HAP-1 (cell line): ENCODE data around the gene PPT2.
"Not testable (repeated sequence)": the region's sequence is repeated elsewhere in the genome, so short reads cannot be mapped to it uniquely, and the experiment has no call there.

ENCODE experiments used
- DNase-seq, 2 experiments: peaks; one replicate each; pipeline ENCODE4 v3.0.0-alpha.2; 2016 to 2020; ENCODE audit warnings: low spot score in 2 of 2
- H3K27me3 ChIP-seq: fragments of 250-450 bp; sonication (Bioruptor Pico); 2 replicates; pipeline ENCODE4 v1.5.1; 2020; ENCODE audit warnings: low read depth, mild to moderate bottlenecking, moderate library complexity
- H3K36me3 ChIP-seq: fragments of 250-450 bp; sonication (Bioruptor Pico); replicated peaks from 2 replicates; pipeline ENCODE4 v1.5.1; 2020; ENCODE audit warnings: mild to moderate bottlenecking
- H3K4me1 ChIP-seq: fragments of 250-450 bp; sonication (Bioruptor Pico); 2 replicates; pipeline ENCODE4 v1.5.1; 2020; ENCODE audit warnings: mild to moderate bottlenecking
- H3K4me3 ChIP-seq: fragments of 250-450 bp; sonication (Bioruptor Pico); 2 replicates; pipeline ENCODE4 v1.5.1; 2020; ENCODE audit warnings: mild to moderate bottlenecking, moderate library complexity
- H3K9me3 ChIP-seq: fragments of 250-450 bp; sonication (Bioruptor Pico); 2 replicates; pipeline ENCODE4 v1.5.1; 2020; ENCODE audit warnings: mild to moderate bottlenecking, moderate library complexity
- in situ Hi-C: fragments of 300-500 bp; cut with MboI; formaldehyde crosslinking; loops from 3 replicates; pipeline ENCODE4 v1.14.3; 2020; ENCODE audit warnings: low sequenced_read_pairs, inconsistent platforms, mixed read lengths

Gene PPT2

DNA sequence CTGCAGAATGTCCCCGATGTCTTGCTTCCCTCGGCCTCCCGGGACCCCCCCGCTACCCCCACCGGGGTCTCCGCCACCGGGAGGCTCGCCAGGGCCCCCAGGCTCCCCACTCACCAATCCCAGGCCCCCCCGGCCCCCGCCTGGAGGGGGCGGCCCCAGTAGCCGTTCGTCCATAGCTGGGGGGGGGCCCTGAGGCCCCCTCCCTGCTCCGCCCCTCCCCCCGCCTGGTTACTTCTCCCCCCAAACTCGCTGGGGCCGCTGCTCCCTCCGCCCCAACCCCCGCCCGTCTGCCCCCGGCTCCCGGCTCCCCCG lies 35.8 kb downstream of the PPT2 start:
- Histone ChIP-seq H3K9me3 (no peaks in the 10 kb centered on the region), H3K4me1 (peaks cover 5% of the 10 kb centered on the region; the same call in 1 of the 2 replicates), H3K36me3 (peaks cover 27% of the 10 kb centered on the region), H3K27me3 (no peaks in the 10 kb centered on the region), H3K4me3 (peak overlapping the region; percentile 52)
- in situ Hi-C loops: no loop called here
- no peak for DNase-seq

DNA sequence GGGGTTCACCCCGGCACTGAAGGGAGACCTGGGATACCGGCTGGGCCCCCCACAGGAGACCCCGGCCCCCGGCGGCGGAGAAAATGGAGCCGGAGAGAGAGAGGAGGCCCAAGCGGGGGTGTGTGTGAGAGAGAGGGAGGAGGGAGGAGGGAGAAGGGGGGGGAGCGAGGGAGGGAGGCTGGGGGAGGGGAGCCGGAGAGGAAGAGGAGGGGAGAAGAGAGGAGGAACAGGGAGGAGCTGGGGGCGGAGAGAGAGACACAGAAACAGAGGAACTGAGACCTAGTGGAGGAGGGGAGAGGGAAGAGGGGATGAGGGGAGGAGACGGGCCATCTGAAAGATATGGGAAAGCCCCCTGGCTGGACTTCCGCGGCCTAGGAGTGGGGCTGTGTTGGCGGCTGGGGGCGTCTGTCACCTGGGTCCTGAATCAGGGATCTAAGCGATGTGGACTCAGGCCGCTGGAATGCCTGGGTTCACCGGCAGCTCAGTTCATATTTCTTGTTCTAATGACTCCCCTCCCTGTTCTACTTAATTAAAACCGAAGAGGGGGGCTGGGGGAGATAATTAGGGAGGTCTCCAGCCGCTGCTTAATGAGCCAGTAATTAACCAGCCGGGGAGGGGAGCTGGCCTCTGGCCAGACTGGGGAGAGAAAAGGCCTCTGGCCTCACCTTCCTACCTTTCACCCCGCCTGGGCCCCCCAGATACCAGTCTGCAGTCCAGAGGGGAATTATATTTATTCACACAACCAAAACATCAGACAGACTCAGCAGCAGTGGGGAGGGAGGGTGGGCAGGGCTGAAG lies 36.3 kb downstream of the PPT2 start, which contains the start of gene PBX2:
TSS of gene PBX2 (minus strand) at position 149 of the 798 bp plus-strand sequence. CDS start 287 bp downstream, outside the sequence.
- in situ Hi-C loops: no loop called here

DNA sequence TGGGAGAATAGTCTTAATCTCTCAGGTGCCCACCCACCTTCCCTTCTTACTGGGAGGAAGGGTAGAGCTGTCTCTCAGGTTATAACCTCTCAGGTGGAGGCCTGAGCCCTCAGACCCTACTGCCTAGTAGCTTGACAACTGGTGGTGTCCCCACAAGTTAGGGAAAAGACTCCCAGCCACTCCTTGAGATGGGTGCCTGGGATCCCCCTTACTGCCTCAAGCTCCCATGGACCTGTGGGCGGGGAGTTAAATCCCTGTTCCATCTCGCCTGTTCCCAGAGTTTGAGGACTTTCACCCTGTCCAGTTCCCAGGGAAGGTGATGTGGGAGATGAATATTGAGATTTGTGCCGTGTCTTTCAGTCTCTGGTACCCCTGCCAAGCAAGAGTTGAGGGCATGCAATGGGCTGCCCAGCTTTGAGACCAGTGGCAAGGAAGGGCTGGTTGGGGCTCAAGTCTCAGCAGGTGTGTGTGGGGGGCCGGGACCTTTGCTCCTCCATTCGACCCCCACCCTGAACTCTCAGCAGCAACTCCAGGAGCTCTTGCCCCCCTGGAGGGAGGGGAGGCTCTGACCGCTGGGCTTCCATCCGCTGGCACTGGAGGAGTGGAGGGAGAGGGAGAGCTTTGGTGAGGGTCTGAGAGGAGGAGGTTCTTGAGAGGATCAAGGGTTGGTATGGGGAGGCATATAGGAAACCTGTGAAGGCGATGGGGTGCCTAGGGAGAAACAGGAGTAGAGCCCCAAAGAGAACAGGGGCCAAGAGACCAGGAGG lies 37.2 kb downstream of the PPT2 start:
- in situ Hi-C loops: no loop called here
- no peak for DNase-seq
- H3K4me3 ChIP-seq: no peak overlapping the region

More for the DNA sequence above, 36.3 kb downstream of the PPT2 start, which contains the start of gene PBX2:
- H3K9me3 ChIP-seq: no peaks in the 10 kb centered on the region
- peaks cover 27% of the 10 kb centered on the region for H3K36me3 ChIP-seq
- H3K27me3 ChIP-seq: no peaks in the 10 kb centered on the region
- H3K4me3 ChIP-seq: peak within 1 kb of the TSS; percentile 52
- peaks cover 10% of the 10 kb centered on the region; the same call in 1 of the 2 replicates for H3K4me1 ChIP-seq
- peak; percentile 92 to 96 for DNase-seq

DNA sequence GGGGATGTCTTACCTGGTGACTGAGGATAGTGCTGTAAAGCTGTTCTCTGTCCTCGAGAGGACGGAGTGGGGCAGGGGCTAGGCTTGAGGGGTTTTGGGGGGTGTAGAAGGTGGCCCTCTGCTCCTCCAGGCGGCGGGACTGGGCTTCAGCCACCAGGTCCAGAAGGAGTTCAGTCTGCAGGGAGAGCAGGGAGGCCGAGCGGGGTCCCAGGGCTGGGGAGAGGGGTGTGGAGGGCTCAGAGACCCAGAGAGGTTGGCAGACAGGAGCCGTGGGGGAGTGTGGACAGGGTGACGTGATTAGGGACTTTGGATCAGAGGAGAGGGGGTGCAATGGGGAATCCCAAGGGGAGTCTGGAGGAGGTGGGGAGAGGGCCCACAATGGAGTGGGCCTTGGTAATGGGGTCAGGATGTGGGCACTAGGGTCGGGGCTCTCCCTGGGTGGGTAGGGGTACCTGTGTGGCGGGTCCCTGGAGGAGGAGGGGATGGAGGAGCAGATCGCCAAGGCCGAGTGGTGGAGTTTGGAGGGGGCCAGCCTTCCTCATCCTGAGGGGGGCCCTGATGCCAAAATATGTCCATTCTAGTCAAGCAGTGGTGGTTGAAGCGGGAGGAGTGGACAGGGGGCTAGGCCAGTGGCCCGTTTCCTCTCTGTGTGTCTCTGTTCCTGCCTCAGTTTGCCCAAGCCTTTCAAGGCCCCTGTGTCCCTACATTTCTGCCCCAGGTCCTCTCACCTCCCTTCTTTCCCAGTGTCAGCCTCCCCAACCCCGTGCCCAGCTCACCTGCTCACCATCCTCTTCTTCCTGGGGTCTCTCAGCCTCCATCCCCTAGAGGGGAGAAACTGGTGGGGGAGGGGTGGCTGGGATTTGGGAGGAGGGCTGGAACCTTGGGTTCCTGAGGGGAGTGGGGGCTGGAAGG lies 38.0 kb downstream of the PPT2 start:
- peaks cover 17% of the 10 kb centered on the region for H3K4me1 ChIP-seq
- DNase-seq: no peak
- in situ Hi-C loops: no loop called here
- H3K4me3 ChIP-seq: no peak overlapping the region
- no peaks in the 10 kb centered on the region for H3K9me3 ChIP-seq
- H3K36me3 ChIP-seq: peaks cover 16% of the 10 kb centered on the region
- H3K27me3 ChIP-seq: no peaks in the 10 kb centered on the region

More for the DNA sequence above, 37.2 kb downstream of the PPT2 start:
- Histone ChIP-seq H3K36me3 (peaks cover 25% of the 10 kb centered on the region), H3K4me1 (peaks cover 10% of the 10 kb centered on the region; the same call in 1 of the 2 replicates), H3K9me3 (no peaks in the 10 kb centered on the region), H3K27me3 (no peaks in the 10 kb centered on the region)

DNA sequence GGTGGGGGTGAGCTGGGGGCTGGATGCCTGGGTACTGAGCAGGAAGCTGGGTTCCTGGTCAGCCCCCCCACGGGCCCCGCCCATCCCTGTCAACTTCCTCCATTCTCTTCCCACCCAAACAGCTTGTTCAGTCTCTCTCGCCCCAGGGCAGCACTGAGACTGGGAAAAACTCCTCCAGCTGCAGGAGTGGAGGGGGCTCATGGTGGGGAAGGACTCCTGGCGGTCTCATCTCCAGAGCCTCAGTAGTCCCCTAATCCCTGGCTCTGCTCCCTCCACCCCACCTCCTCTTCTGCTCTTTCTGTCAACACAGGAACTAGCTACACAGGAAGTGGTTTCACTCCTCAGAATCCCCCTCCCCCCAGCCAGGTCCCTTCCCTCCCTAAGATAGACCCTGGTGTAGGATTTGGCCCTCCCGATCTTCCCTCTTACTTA lies 38.7 kb downstream of the PPT2 start, which contains the start of gene GPSM3:
TSS of gene GPSM3 (minus strand) at position 36 of the 432 bp plus-strand sequence. CDS start 130 bp downstream, outside the sequence.
- in situ Hi-C loops: no loop called here
- H3K4me3 ChIP-seq: no peak within 1 kb of the TSS
- H3K36me3 ChIP-seq: peaks cover 10% of the 10 kb centered on the region
- no peaks in the 10 kb centered on the region for H3K9me3 ChIP-seq
- H3K27me3 ChIP-seq: no peaks in the 10 kb centered on the region
- peak in 1 of 2 experiments; percentile 40 for DNase-seq
- peaks cover 17% of the 10 kb centered on the region for H3K4me1 ChIP-seq

DNA sequence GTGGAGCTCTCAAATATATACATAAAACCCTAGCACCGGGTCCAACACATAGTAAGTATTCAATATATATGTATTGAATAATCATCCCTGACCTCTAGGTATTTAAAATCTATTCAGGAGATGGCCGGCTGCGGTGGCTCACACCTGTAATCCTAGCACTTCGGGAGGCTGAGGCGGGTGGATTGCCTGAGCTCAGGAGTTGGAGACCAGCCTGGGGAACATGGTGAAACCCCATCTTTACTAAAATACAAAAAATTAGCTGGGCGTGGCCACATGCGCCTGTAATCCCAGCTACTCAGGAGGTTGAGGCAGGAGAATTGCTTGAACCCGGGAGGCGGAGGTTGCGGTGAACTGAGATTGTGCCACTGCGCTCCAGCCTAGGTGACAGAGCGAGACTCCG lies 39.2 kb downstream of the PPT2 start:
- in situ Hi-C loops, H3K27me3 ChIP-seq, H3K9me3 ChIP-seq, H3K4me3 ChIP-seq, DNase-seq, H3K36me3 ChIP-seq: not testable (repeated sequence)
- peaks cover 17% of the 10 kb centered on the region for H3K4me1 ChIP-seq

DNA sequence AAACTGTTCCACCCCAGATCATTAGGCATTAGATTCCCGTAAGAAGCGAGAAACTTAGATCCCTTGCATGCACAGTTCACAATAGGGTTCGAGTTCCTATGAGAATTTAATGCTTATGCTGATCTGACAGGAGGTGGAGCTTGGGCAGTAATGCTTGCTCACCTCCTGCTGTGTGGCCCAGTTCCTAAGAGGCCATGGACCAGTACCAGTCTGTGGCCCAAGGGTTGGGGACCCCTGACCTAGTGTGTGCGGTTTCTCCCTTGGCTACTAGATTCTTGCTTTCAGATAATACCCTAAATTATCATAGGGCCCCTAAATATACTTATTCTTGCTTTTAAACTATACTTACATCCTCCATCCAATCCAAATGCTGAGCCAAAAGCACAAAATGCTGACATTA lies 40.4 kb downstream of the PPT2 start:
- Histone ChIP-seq H3K9me3 (no peaks in the 10 kb centered on the region), H3K4me1 (peaks cover 14% of the 10 kb centered on the region), H3K4me3 (no peak overlapping the region), H3K27me3 (no peaks in the 10 kb centered on the region), H3K36me3 (no peaks in the 10 kb centered on the region)
- in situ Hi-C loops: no loop called here
- no peak for DNase-seq

DNA sequence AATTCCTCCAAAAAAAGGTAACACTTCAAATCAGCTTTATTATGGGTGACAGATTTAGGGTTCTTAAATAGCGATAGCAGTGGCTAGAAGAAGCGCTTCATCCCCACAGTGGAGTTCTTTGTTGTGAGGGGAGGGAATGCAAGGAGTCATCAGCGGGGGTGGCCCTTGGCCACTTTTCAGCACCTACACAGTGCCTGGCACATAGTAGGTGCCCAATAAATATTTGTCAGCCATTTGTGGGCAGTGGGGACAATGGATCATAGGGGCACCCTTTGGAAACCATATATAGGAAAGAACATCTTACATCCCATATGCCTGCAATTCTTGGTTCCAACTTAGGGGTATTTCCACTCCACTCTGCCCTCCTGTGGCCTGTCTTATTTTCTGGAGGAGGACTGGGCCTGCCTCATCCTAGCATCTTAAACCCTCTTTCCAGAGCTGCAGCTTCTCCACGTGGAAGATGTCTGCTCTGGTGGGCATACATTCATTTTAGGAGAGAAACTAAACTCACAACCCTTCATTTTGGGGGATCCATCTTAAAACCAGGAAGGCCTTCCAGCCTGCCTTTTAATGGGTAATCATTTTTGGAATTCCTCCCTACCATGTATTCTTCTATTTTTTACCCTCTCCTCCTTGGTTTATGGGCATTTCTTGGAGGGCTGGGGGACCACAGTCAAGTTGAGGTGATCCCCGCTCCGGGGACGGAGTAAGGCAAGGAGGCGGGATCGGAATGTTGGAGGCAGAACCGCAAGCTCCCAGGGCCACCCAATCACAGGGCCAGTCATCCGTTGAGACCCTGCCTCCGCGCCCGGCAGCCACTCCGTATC lies 41.1 kb downstream of the PPT2 start:
- peak; percentile 34 to 53 for DNase-seq
- no peaks in the 10 kb centered on the region for H3K36me3 ChIP-seq
- peak overlapping the region; percentile 28 for H3K4me3 ChIP-seq
- in situ Hi-C loops: no loop called here
- H3K9me3 ChIP-seq: no peaks in the 10 kb centered on the region
- peaks cover 14% of the 10 kb centered on the region for H3K4me1 ChIP-seq
- H3K27me3 ChIP-seq: no peaks in the 10 kb centered on the region

DNA sequence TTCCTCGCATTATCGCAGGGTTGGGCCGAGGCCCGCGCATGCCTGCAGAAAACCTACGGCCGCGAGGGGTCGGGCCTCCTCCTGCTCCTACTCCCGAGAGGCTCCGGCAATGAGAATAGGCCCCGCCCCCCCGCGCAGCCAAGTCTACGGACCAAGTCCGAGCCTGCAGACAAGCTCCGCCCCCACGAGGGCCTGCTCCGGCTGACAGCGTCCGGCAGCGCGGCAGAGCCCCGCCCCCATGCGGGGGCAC lies 41.6 kb downstream of the PPT2 start:
- Histone ChIP-seq H3K4me3 (peak overlapping the region; percentile 49), H3K9me3 (no peaks in the 10 kb centered on the region), H3K27me3 (no peaks in the 10 kb centered on the region), H3K36me3 (no peaks in the 10 kb centered on the region), H3K4me1 (peaks cover 12% of the 10 kb centered on the region)
- in situ Hi-C loops: no loop called here
- peak; percentile 99 to 100 for DNase-seq

DNA sequence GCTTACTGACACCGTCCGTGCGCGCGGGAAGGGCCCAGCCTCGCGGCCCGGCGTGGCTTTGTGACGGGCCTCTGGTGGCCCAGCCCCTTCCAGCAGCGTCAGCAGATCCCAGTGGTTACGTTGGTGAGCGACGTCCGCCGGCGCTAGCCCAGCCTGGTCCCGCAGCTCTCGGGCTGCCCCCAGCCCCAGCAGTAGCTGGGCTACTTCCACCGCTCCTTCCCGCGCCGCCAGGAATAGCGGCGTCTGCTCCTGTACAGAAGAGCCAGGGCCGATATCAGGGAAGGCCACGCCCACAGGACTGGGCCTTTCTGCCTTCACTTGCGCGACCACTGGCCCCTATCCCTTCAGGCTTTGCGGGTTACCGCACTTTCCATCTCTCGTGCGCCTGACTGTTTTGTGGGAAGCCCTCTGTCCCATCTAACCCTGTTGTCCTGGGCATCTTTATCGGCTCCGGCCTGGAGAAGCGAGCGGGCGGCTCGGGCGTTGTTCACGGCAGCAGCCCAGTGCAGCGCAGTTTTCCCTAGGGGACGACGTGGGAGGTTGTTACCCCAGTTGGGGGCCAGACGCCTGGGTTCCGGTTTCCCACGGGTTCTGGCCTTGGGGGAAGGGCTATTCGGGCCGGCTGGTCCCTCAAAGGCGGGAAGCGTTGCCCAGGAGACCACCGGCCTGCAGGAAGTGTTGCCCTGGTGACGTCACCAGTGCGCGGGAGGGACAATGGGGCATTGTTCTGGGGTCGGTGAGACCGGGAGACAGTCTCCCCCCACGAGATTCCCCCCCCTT lies 42.2 kb downstream of the PPT2 start:
- in situ Hi-C loops: no loop called here
- Histone ChIP-seq H3K9me3 (no peaks in the 10 kb centered on the region), H3K4me3 (peak overlapping the region; percentile 49), H3K36me3 (no peaks in the 10 kb centered on the region), H3K4me1 (peaks cover 12% of the 10 kb centered on the region), H3K27me3 (no peaks in the 10 kb centered on the region)
- peak; percentile 66 to 88 for DNase-seq

DNA sequence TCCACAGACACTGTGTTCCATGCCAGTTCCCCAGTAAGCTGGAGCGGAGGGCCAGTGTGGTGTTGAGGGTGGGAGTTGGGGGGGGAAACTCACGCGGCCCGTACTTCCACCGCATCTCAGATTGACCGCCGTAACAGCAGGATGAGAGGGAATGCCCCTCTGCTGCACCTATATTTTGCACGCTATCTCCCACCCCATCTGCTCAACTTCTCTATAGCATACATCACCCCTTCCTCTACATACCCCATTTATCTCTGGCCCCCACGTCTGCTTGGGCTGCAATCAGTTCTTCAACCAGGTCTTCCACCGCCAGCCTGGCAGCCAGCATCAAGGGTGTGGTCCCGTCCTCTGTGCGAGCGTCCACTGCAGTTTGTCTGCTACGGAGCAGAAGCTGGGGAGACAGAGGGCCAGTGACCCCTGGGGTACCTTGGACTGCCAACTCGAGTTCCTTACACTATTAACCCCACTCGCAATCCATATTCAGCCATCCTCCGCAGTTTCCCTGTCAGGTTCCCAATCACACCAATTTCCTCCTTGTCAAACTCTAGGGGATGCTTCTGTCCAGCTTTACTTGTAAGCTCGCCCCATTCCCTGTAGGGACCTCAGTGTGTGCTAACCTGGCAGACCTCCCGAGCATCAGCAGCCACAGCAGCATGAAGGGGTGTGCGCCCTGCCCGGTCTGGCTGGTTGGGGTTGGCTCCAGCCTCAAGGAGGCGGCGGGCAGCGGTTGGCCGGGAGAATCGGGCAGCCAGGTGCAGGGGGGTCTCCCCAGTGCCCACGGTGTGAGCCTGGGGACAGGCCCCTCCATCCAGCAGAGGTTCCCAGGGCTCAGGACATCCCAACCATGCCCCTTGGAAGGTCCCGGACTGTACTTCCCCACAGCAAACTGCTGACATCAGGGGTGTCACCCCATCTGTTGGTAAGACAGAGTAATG lies 43.0 kb downstream of the PPT2 start:
- Histone ChIP-seq H3K27me3 (no peaks in the 10 kb centered on the region), H3K36me3 (no peaks in the 10 kb centered on the region), H3K4me3 (peak overlapping the region; percentile 49), H3K9me3 (no peaks in the 10 kb centered on the region), H3K4me1 (peaks cover 12% of the 10 kb centered on the region)
- in situ Hi-C loops: no loop called here
- DNase-seq: no peak
